Measurements from ENCODE around the gene S100A7A. TPM values are rescaled to one million over a fixed set of nuclear protein-coding genes. Genes with fewer than 3 reads are reported as not detected.

Gene S100A7A
- total and polyA plus RNA-seq, 2 of the 13 experiments (the other 11 are each of a cell fraction or from before 2014, with no cell fraction given) = not detected

DNA sequence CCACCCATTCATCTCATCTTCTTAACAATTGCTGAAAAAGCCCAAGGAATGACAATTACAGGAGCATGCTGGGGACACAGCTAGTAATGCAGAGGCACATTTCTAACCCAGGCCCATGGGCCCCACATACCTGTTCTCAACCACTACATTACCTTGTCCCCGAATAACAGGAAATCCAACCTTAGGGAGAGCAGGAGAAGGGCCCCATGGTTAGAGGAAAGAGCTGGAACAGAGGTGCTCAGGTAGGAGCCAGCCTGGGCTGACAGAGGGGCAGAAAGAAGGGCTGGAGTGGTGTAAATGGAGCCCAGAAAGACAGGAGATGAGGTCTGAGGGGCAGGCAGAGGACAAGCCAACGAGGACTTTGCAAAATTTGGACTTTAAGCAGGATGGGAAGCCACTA lies 14.1 kb upstream of the S100A7A start:
- BruUV-seq (replicated peaks) = no TSS peak
- Histone ChIP-seq H3K79me2 (ENCODE audit: insufficient read depth, low read length) (no peaks in the 10 kb centered on the region), H4K20me1 (ENCODE audit: insufficient read depth, low read length) (no peaks in the 10 kb centered on the region), H3K27ac (ENCODE audit: extremely low read length, insufficient read depth, low read length) (no peak overlapping the region), H2AFZ (ENCODE audit: low read length) (no peak overlapping the region), H3K4me2 (ENCODE audit: low read depth, low read length) (no peak overlapping the region), H3K36me3 (replicated peaks in 1 of 2; ENCODE audit: control insufficient read depth in 1 of 2, insufficient read depth in 2 of 2, low read length in 2 of 2) (no peaks in the 10 kb centered on the region), H3K4me1 (ENCODE audit: insufficient read depth, low read length) (no peaks in the 10 kb centered on the region), H3K4me3 (replicated peaks in 1 of 3; ENCODE audit: insufficient read depth in 1 of 3, low read depth in 2 of 3, low read length in 3 of 3) (no peak overlapping the region), H3K9me3 (ENCODE audit: low read length) (no peaks in the 10 kb centered on the region), H3K27me3 (ENCODE audit: control insufficient read depth in 1 of 2, insufficient read depth in 2 of 2, low read length in 2 of 2) (peaks cover 2 to 52% of the 10 kb centered on the region in 2 experiments; a peak in 4 of 5 replicates), H3K9ac (ENCODE audit: insufficient read depth, low read depth, low read length) (no peak overlapping the region)
- no peak for ATAC-seq
- no peak for FAIRE-seq
- in situ Hi-C loops (cut with HindIII; ENCODE audit: extremely low pct_ligation_motif_present, low pct_unique_long_range_greater_than_20kb) (no loop called here), intact Hi-C loops (cut with micrococcal nuclease; ENCODE audit: unreplicated experiment) (no loop called here)
- POLR2A ChIA-PET = no interaction called here
- no peak for TF ChIP-seq NFIC (IDR thresholded peaks at IDR 0.05; ENCODE audit: low read length)
- TF ChIP-seq NFIB (CRISPR knock-in tag; IDR thresholded peaks at IDR 0.05; ENCODE audit: borderline replicate concordance) = no peak
- TF ChIP-seq ZNF580 (CRISPR knock-in tag; IDR thresholded peaks at IDR 0.05; ENCODE audit: borderline replicate concordance, low read depth) = no peak
- TF ChIP-seq IKZF4 (CRISPR knock-in tag; IDR thresholded peaks at IDR 0.05; ENCODE audit: borderline replicate concordance, low read depth, not compliant biosample characterization) = no peak
- 9% methylated on average over 2 of the region's 2 CpGs for WGBS (ENCODE audit: low lambda C conversion rate)
- CTCF ChIA-PET (ENCODE audit: low intra/inter-chr PET ratio, low total read pairs) = no interaction called here
- no peak for DNase-seq (ENCODE audit: low spot score)

- ATAC-seq (no peak), DNase-seq (ENCODE audit: low spot score) (no peak), FAIRE-seq (no peak)
- no peak overlapping the region for H3K4me2 ChIP-seq (ENCODE audit: low read depth, low read length)
- in situ Hi-C loops (cut with HindIII; ENCODE audit: extremely low pct_ligation_motif_present, low pct_unique_long_range_greater_than_20kb) = no loop called here
- no peak overlapping the region for H2AFZ ChIP-seq (ENCODE audit: low read length)
- no peak for TF ChIP-seq ZNF598 (CRISPR knock-in tag; IDR thresholded peaks at IDR 0.05; ENCODE audit: borderline replicate concordance)
- H3K79me2 ChIP-seq (ENCODE audit: insufficient read depth, low read length) = no peaks in the 10 kb centered on the region
- POLR2A ChIA-PET = no interaction called here
- 32% methylated on average over 11 of the region's 11 CpGs for WGBS (ENCODE audit: low lambda C conversion rate)
- intact Hi-C loops (cut with micrococcal nuclease; ENCODE audit: unreplicated experiment) = loop anchor here (1.0 kb wide), 1 partner anchor 50 kb away; no protein-coding TSS in a partner anchor
- CTCF ChIA-PET (ENCODE audit: low intra/inter-chr PET ratio, low total read pairs) = no interaction called here
- no TSS peak for BruUV-seq (replicated peaks)
- no peak overlapping the region for H3K27ac ChIP-seq (ENCODE audit: extremely low read length, insufficient read depth, low read length)
- H3K4me1 ChIP-seq (ENCODE audit: insufficient read depth, low read length) = no peaks in the 10 kb centered on the region
- H4K20me1 ChIP-seq (ENCODE audit: insufficient read depth, low read length) = no peaks in the 10 kb centered on the region
- no peaks in the 10 kb centered on the region for H3K36me3 ChIP-seq (replicated peaks in 1 of 2; ENCODE audit: control insufficient read depth in 1 of 2, insufficient read depth in 2 of 2, low read length in 2 of 2)
- H3K4me3 ChIP-seq (replicated peaks in 1 of 3; ENCODE audit: insufficient read depth in 1 of 3, low read depth in 2 of 3, low read length in 3 of 3) = no peak overlapping the region
- H3K9me3 ChIP-seq (ENCODE audit: low read length) = no peaks in the 10 kb centered on the region
- no peak overlapping the region for H3K9ac ChIP-seq (ENCODE audit: insufficient read depth, low read depth, low read length)
- H3K27me3 ChIP-seq (ENCODE audit: control insufficient read depth in 1 of 2, insufficient read depth in 2 of 2, low read length in 2 of 2) = peaks cover 1 to 40% of the 10 kb centered on the region in 2 experiments; a peak in 4 of 5 replicates
These were observed 12.8 kb upstream of the S100A7A start for GRCh38 chr1:153403421-153404085.
